Bronchial epithelial cell (primary cell): ENCODE data around the gene WDR91. TPM values are rescaled to one million over a fixed set of nuclear protein-coding genes. Genes with fewer than 3 reads are reported as not detected.
A peak's percentile ranks its signal among the peaks of the same experiment; 100 is the strongest.

Source experiments
- DNase-seq: peaks from one replicate; pipeline ENCODE4 v3.0.0-alpha.2; 2010; ENCODE audit warnings: low read depth
- FAIRE-seq: peaks from 2 replicates; lab custom pipeline; 2011; peaks lifted over from hg19 to GRCh38; lab: Jason Lieb, UNC
- H3K27me3 ChIP-seq: 2 replicates; pipeline ENCODE4 v1.5.1; 2011; ENCODE audit warnings: low read length; ENCODE audit not compliant: control insufficient read depth, insufficient read depth
- H3K36me3 ChIP-seq: 2 replicates; pipeline ENCODE4 v1.5.1; 2011; ENCODE audit warnings: low read length; ENCODE audit not compliant: control insufficient read depth, insufficient read depth
- H3K4me3 ChIP-seq: 2 replicates; pipeline ENCODE4 v1.5.1; 2011; ENCODE audit warnings: mild to moderate bottlenecking, low read depth, low read length, control low read depth
- CTCF ChIP-seq: IDR thresholded peaks from 2 replicates; pipeline ENCODE4 v1.5.1; 2011; ENCODE audit warnings: mild to moderate bottlenecking, moderate library complexity, low read length, control low read depth, inconsistent platforms; ENCODE audit not compliant: insufficient read depth, severe bottlenecking
- total RNA-seq: library from RNA; depleted of rRNA; stranded (reverse); fragments of >200 nt; gene quantifications from 2 replicates; pipeline ENCODE4 v1.2.1, GENCODE V29; 2014

Gene WDR91
- total RNA-seq, 1 donor from 2014 or later = 4.7 TPM

- FAIRE-seq = no peak
- no peak overlapping the region for H3K4me3 ChIP-seq
- no peak for TF ChIP-seq CTCF
Measured at GRCh38 chr7:135167365-135167917, 43.9 kb downstream of the WDR91 start.

GRCh38 chr7:135166338-135166990 lies 44.9 kb downstream of the WDR91 start:
- Histone ChIP-seq H3K27me3 (no peaks in the 10 kb centered on the region), H3K36me3 (peaks cover 18% of the 10 kb centered on the region), H3K4me3 (no peak overlapping the region)
- TF ChIP-seq CTCF = no peak
- no peak for DNase-seq
- FAIRE-seq = no peak

More at GRCh38 chr7:135167365-135167917, 43.9 kb downstream of the WDR91 start:
- Histone ChIP-seq H3K36me3 (peaks cover 18% of the 10 kb centered on the region), H3K27me3 (no peaks in the 10 kb centered on the region)
- DNase-seq = no peak

- Histone ChIP-seq H3K36me3 (peaks cover 18% of the 10 kb centered on the region), H3K4me3 (no peak overlapping the region), H3K27me3 (no peaks in the 10 kb centered on the region)
- no peak for FAIRE-seq
- DNase-seq = no peak
- TF ChIP-seq CTCF = no peak
Measured at GRCh38 chr7:135165862-135166261, 45.5 kb downstream of the WDR91 start.

- FAIRE-seq (no peak), DNase-seq (no peak)
- Histone ChIP-seq H3K27me3 (no peaks in the 10 kb centered on the region), H3K36me3 (peaks cover 18% of the 10 kb centered on the region), H3K4me3 (no peak overlapping the region)
- peak; percentile 8 for TF ChIP-seq CTCF
Measured at GRCh38 chr7:135164357-135165061, 46.8 kb downstream of the WDR91 start.

- FAIRE-seq = no peak
Measured at GRCh38 chr7:135162382-135163001, 48.8 kb downstream of the WDR91 start.

More at GRCh38 chr7:135162382-135163001, 48.8 kb downstream of the WDR91 start:
- TF ChIP-seq CTCF = no peak
- no peak for DNase-seq
- no peaks in the 10 kb centered on the region for H3K27me3 ChIP-seq
- H3K4me3 ChIP-seq = no peak overlapping the region
- H3K36me3 ChIP-seq = peaks cover 9% of the 10 kb centered on the region
